Adrenal gland (tissue), 5 donors: Measurements from ENCODE around the gene PLA2R1.

Experiments used
- POLR2A ChIP-seq, 2 donors: fragments of 450-650 bp; IDR thresholded peaks; one replicate each; pipeline ENCODE4 v1.6.1; 2017; ENCODE audit warnings: antibody characterized with exemption in 2 of 2, mild to moderate bottlenecking in 2 of 2, moderate library complexity in 1 of 2
- TF ChIP-seq, protein P1 (sequence below), 6 experiments: fragments of 450-650 bp in 4 of 6; fragments of 200-600 bp in 2 of 6; sonication (generic) in 1 of 6; IDR thresholded peaks; 1 replicate in 5 of 6; 2 replicates in 1 of 6; pipeline versions ENCODE4 v1.5.1 to v1.8.0; 2016 to 2021; ENCODE audit warnings: antibody characterized with exemption in 6 of 6, mild to moderate bottlenecking in 2 of 6, moderate library complexity in 1 of 6
- donor health status: DM: no; HTN: no; CAD: no.

DNA sequence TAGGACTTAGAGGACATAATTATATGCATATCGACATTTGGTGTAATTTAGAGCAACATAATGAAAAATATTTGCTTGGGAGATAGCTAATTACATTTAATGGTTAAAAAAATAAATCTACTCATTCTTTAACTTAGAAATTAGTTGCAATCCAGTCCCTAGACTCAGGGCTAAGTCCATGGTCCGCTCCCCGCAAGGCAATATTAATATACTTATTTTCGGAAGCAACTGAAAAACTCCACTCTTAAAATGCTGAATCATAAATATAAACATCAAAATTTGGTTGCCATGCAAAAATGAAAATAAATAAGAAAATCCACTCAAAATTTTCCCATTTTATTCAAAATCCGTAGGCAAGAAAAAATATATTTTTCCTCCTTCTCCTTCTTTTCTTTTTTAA, 164.7 kb downstream of the PLA2R1 start:
- TF ChIP-seq POLR2A (IDR thresholded peaks at IDR 0.05) = no peak
- TF ChIP-seq, protein P1, sequence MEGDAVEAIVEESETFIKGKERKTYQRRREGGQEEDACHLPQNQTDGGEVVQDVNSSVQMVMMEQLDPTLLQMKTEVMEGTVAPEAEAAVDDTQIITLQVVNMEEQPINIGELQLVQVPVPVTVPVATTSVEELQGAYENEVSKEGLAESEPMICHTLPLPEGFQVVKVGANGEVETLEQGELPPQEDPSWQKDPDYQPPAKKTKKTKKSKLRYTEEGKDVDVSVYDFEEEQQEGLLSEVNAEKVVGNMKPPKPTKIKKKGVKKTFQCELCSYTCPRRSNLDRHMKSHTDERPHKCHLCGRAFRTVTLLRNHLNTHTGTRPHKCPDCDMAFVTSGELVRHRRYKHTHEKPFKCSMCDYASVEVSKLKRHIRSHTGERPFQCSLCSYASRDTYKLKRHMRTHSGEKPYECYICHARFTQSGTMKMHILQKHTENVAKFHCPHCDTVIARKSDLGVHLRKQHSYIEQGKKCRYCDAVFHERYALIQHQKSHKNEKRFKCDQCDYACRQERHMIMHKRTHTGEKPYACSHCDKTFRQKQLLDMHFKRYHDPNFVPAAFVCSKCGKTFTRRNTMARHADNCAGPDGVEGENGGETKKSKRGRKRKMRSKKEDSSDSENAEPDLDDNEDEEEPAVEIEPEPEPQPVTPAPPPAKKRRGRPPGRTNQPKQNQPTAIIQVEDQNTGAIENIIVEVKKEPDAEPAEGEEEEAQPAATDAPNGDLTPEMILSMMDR (IDR thresholded peaks at IDR 0.05) = no peak
